RKO (cell line): ENCODE results near the gene ESYT1.

Experiments
- DNase-seq: peaks from one replicate; pipeline ENCODE4 v3.0.0-alpha.2; 2016; ENCODE audit warnings: low spot score

ESYT1 gene

DNA sequence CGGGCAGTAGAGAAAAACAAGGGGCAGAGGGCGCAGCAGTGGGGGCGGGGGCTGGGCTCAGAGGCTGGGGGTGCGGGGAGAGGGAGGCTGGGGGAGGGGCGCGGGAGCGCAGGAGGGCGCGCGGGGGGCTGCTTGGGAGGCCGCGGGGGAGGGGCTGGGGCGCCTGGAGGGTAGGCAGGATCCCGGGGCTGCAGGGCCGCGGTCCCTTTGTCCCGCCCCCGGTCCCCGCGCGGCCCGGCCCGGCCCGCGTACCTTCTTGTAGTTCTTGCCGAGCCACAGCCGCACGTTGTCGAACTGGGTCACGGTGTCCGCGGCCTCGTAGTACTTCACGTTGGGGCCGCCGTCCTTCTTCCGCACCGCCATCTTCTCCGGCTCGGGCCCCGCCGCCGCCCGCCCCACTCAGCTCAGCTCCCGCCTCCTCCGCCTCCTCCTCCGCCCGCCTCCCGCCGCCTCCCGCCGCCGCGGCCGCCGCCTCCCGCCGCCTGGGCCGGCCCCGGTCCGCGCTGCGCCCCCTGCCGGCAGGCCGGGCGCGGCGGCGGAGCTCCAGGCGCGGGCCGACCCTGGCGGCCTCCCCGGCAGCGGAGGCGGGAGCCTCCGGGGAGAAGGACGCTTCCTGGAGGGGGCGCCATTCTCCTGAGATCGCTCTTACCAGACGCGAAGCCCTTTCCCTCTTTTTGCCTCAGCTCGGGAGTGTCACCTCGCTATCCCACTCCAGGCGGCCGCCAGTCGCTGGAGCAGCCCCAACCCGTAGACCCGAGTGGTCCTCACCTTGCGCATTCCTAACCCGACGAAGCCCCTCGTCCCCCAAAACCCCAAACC is 61.2 kb downstream of the ESYT1 start, which contains the start of gene SMARCC2:
TSS of gene SMARCC2 (minus strand) at position 385 of the 819 bp plus-strand sequence. CDS start at position 363, 22 bp downstream.
- DNase-seq, result peak; percentile 93

- peak; percentile 78 for DNase-seq
Measured at GRCh38 chr12:56189918-56190694, 62.0 kb downstream of the ESYT1 start.

DNA sequence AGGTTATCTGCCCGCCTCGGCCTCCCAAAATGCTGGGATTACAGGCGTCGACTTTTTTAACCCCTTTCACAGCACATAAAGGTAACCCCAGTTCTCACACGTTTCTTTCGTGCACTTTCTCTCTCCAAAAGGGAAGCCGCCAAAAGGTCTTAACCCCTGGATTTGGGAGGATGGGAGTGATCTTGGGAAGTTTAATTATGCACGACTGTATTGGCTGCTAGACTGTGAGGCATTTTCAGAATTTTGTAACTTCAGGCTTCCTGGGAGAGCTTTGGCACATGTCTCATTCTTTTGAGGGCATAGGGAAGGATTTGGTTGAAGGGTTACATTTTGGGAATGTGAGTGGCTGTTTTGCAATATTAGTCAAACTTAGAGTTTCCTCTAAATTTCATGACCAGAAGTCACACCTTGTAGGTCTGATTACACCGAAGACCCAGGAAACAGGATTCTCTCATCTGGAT is 62.7 kb downstream of the ESYT1 start:
- DNase-seq, result peak; percentile 28

DNA sequence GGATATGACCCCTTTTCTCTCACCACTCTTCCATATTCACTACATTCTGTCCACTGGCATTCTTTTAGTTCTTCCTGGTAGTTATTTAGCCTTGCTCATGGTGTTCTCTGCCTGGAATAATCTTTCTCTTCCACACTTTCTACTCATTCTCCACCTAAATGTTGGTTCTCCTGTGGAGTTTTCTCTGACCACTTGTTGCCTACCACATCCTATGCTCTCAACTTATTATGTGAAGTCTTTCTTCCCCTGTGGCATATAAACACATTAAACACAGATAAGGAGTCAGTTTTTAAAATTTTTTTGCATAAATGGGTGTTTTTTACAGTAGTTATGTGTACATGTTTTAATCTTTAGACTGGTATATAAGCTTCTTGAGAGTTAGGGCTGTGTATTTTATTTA is 64.5 kb downstream of the ESYT1 start:
- DNase-seq, result no peak

GRCh38 chr12:56193025-56193578 is 65.0 kb downstream of the ESYT1 start:
- DNase-seq, result peak; percentile 90
